Fibroblast of lung (primary cell): Measurements from ENCODE around the gene UGT1A5.

ENCODE experiments used
- EZH2 ChIP-seq: IDR thresholded peaks from 2 replicates; pipeline ENCODE4 v1.5.1; 2012; ENCODE audit warnings: low read length, control low read depth, mild to moderate bottlenecking; ENCODE audit errors: missing control alignments
- TF ChIP-seq, protein P1 (sequence below), 2 donors: IDR thresholded peaks in 1 of 2; conservative IDR thresholded peaks in 1 of 2; 1 replicate in 1 of 2; 2 replicates in 1 of 2; pipeline ENCODE4 v1.5.1; 2011 to 2012; ENCODE audit warnings: low read length in 2 of 2, control low read depth in 1 of 2, inconsistent platforms in 1 of 2, low read depth in 1 of 2, mild to moderate bottlenecking in 1 of 2

DNA sequence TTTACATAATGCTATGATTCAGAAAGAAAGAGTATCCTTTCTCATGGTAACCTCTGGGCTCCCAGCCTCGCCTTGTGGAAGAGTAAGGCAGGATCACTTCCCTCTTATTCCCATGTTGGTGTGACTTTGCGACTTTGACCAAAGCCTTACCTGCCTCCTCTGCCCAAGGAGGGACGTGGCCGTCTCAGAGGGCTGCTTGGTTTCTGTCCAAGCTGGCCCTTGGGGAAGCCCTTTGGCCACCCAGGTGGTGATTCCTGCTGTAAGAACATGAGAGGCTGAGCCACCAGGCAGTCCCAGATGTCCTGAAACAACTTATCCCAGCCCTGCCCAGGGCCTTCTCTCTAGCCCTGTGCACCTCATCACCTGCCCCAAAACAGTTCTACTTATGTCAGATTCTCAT, 14.0 kb upstream of the UGT1A5 start:
- TF ChIP-seq, protein P1, sequence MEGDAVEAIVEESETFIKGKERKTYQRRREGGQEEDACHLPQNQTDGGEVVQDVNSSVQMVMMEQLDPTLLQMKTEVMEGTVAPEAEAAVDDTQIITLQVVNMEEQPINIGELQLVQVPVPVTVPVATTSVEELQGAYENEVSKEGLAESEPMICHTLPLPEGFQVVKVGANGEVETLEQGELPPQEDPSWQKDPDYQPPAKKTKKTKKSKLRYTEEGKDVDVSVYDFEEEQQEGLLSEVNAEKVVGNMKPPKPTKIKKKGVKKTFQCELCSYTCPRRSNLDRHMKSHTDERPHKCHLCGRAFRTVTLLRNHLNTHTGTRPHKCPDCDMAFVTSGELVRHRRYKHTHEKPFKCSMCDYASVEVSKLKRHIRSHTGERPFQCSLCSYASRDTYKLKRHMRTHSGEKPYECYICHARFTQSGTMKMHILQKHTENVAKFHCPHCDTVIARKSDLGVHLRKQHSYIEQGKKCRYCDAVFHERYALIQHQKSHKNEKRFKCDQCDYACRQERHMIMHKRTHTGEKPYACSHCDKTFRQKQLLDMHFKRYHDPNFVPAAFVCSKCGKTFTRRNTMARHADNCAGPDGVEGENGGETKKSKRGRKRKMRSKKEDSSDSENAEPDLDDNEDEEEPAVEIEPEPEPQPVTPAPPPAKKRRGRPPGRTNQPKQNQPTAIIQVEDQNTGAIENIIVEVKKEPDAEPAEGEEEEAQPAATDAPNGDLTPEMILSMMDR (conservative IDR thresholded peaks at IDR 0.05 in 1 of 2, IDR thresholded peaks at IDR 0.05 in 1 of 2; ENCODE audit: low read depth in 1 of 2, low read length in 2 of 2), result no peak
- TF ChIP-seq EZH2, result no peak
